Activated CD4-positive, alpha-beta T cell treated with anti-CD3 and anti-CD28 coated beads for 36 hours (primary cell): ENCODE measurements around the gene WDFY1. TPM values are rescaled to one million over a fixed set of nuclear protein-coding genes. Genes with fewer than 3 reads are reported as not detected.

Source experiments
- ATAC-seq: fragments of 200-7000 bp; cut with Tn5 transposase; one replicate; pipeline ENCODE4 v1.10.0; 2021; ENCODE audit warnings: mild to moderate bottlenecking, moderate library complexity
- CTCF ChIA-PET: fragments of 350-600 bp; sonication (Branson Sonifier 250); formaldehyde crosslinking; loops from one replicate; lab custom pipeline; 2021; ENCODE audit warnings: antibody characterized with exemption; lab: Charles Lee
- POLR2A ChIA-PET: fragments of 350-600 bp; sonication (Branson Sonifier 250); formaldehyde crosslinking; loops from one replicate; lab custom pipeline; 2021; ENCODE audit warnings: antibody characterized with exemption, inconsistent platforms; lab: Charles Lee
- DNase-seq: peaks from one replicate; pipeline ENCODE4 v3.0.0-alpha.2; 2020
- H3K27ac Mint-ChIP-seq: one replicate; pipeline ENCODE4 v1.8.0; 2021; ENCODE audit warnings: mixed read lengths
- H3K27me3 Mint-ChIP-seq: one replicate; pipeline ENCODE4 v1.8.0; 2021; ENCODE audit warnings: mixed read lengths
- H3K36me3 Mint-ChIP-seq: one replicate; pipeline ENCODE4 v1.8.0; 2021; ENCODE audit warnings: low read depth, mixed read lengths
- H3K4me1 Mint-ChIP-seq: one replicate; pipeline ENCODE4 v1.8.0; 2021; ENCODE audit warnings: mixed read lengths
- H3K4me3 Mint-ChIP-seq: one replicate; pipeline ENCODE4 v1.8.0; 2021; ENCODE audit warnings: mild to moderate bottlenecking, moderate library complexity, mixed read lengths
- H3K9me3 Mint-ChIP-seq: one replicate; pipeline ENCODE4 v1.8.0; 2021; ENCODE audit warnings: low read depth, mixed read lengths
- intact Hi-C, 2 experiments: fragments of 100-400 bp; cut with DNase I in 1 of 2; cut with micrococcal nuclease in 1 of 2; formaldehyde crosslinking; loops; one replicate each; pipeline versions ENCODE4 v1.14.2 to v1.15.1; 2022 to 2024; cut with DNase I, micrococcal nuclease
- total RNA-seq, 2 experiments: library from RNA; stranded (reverse); gene quantifications; one replicate each; pipeline ENCODE4 v1.2.3, GENCODE V29; 2021

The WDFY1 gene
- total RNA-seq, 2 experiments from 2014 or later: 33.6 to 37.5 TPM

DNA sequence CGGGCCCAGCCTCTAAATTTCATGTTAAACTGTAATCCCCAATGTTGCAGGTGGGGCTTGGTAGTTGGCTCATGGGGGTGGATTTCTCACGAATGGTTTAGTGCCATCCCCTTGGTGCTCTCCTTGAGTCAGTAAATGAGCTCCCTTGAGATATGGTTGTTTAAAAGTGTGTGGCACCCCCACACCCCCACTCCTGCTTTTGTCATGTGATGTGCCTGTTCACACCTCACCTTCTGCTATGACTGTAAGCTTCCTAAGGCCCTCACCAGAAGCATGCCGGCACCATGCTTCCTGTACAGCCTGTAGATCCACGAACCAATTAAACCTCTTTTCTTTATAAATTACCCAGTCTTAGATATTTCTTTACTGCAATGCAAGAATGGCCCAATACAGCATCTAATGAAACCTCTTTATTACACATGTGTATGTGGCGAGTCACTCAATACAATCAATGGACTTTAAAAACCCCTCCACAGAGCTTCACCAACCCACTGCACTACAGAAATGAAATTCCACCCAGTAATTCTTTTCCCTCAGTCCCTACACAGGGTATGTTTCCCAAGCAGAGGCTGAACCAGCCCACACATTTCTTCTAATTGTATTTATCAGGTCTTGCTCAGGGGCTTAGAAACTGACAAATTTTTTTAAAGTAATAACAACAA, 47.3 kb downstream of the WDFY1 start:
- POLR2A ChIA-PET: no interaction called here
- CTCF ChIA-PET: interaction anchor here (1.2 kb wide), 1 partner anchor 11 kb away, joined by 3 read pairs; no protein-coding TSS in a partner anchor

DNA sequence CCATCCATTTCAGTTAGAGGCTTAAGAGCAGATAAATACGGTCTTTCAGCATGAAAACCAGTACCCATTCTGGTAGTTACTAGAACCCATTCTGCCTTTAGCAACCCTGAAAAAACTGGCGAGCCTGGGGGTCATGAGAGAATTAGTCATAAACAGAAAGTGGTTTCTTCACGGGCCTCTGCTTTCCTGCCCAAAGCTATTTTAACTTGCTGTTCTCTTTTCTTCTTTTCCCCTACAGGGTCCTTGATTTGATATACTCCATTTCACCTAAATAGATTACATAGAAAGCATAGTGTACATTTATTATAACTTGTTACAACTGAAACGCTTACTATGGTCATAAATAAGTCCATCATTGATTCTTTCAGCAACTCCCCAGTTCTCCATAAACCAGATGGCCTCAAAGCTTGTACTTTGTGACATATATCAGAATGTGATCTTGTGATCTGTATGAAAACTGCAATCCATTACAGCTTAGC, 48.3 kb downstream of the WDFY1 start:
- CTCF ChIA-PET: interaction anchor here (0.6 to 1.2 kb wide), 3 partner anchors 12 to 981 kb away, joined by 3 read pairs; no protein-coding TSS in a partner anchor
- H3K36me3 Mint-ChIP-seq: peaks cover 52% of the 10 kb centered on the region

More for the DNA sequence above, 47.3 kb downstream of the WDFY1 start:
- peak; percentile 60 for ATAC-seq
- intact Hi-C loops: loop anchor here (2.0 to 5.0 kb wide), 3 partner anchors 39 to 59 kb away; partner anchors contain the start of gene MRPL44 (in 1 of the 2)
- H3K36me3 Mint-ChIP-seq: peaks cover 49% of the 10 kb centered on the region
- H3K9me3 Mint-ChIP-seq: no peaks in the 10 kb centered on the region
- DNase-seq: peak; percentile 24
- no peak overlapping the region for H3K27ac Mint-ChIP-seq
- H3K27me3 Mint-ChIP-seq: no peaks in the 10 kb centered on the region
- H3K4me1 Mint-ChIP-seq: peaks cover 24% of the 10 kb centered on the region
- no peak overlapping the region for H3K4me3 Mint-ChIP-seq

DNA sequence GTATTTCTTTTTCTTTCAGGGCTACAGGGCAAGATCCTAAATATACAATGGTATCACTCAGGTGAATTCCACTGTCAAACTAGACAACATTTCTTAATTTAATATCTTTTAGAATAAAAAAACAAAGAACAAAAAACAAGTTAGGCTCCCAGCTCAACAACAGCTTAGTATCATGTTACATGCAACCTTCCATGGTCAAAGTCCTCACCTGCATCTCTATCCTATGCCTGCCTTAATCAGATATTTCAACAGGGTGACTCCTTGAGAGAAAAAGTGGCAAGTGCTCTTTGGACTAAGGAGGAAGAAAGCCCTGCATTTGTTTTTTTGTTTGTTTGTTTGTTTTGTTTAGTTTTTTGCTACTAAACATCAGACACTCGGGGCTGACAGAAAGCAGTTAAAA, 50.2 kb downstream of the WDFY1 start:
- ChIA-PET CTCF (interaction anchor here (0.9 kb wide), 1 partner anchor 75 kb away, joined by 6 read pairs; no protein-coding TSS in a partner anchor), POLR2A (no interaction called here)
- peaks cover 51% of the 10 kb centered on the region for H3K36me3 Mint-ChIP-seq
- no peaks in the 10 kb centered on the region for H3K27me3 Mint-ChIP-seq
- H3K9me3 Mint-ChIP-seq: no peaks in the 10 kb centered on the region
- H3K4me1 Mint-ChIP-seq: peaks cover 24% of the 10 kb centered on the region
- H3K4me3 Mint-ChIP-seq: no peak overlapping the region
- ATAC-seq (no peak), DNase-seq (no peak)
- H3K27ac Mint-ChIP-seq: no peak overlapping the region
- intact Hi-C loops: loop anchor here (2.0 to 5.0 kb wide), 2 partner anchors 42 to 58 kb away; partner anchors contain the start of gene AP1S3 (in 1 of the 2)

More for the DNA sequence above, 48.3 kb downstream of the WDFY1 start:
- Mint-ChIP-seq H3K4me3 (no peak overlapping the region), H3K4me1 (peaks cover 24% of the 10 kb centered on the region), H3K27ac (no peak overlapping the region), H3K27me3 (no peaks in the 10 kb centered on the region), H3K9me3 (no peaks in the 10 kb centered on the region)
- intact Hi-C loops: loop anchor here (2.0 to 5.0 kb wide), 3 partner anchors 40 to 60 kb away; partner anchors contain the start of gene MRPL44 (in 1 of the 2)
- POLR2A ChIA-PET: no interaction called here
- ATAC-seq (no peak), DNase-seq (peak; percentile 21)

DNA sequence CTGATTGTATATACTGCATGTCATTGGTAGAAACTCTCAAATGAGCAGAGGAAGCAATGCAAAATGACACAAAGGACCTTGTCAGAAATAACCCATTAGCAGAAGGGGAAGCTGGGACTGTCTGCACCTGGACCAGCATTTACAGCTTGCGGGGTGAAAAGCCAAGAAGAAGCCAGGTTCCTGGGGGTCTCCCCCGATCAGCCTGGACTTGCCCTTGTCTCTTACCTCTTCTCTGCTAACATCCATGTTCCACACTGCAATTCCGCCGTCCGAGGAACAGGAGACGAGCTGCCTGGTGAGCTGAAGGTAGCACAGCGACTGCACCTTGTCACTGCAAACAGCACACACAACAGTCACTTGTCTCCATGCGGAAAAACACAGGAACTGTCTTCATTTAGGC, 51.1 kb downstream of the WDFY1 start:
- peaks cover 4% of the 10 kb centered on the region for H3K9me3 Mint-ChIP-seq
- no peak overlapping the region for H3K4me3 Mint-ChIP-seq
- ChIA-PET CTCF (interaction anchor here (0.5 to 0.9 kb wide), 2 partner anchors 19 to 169 kb away, joined by 3 read pairs; no protein-coding TSS in a partner anchor), POLR2A (no interaction called here)
- H3K36me3 Mint-ChIP-seq: peaks cover 52% of the 10 kb centered on the region
- H3K4me1 Mint-ChIP-seq: peaks cover 29% of the 10 kb centered on the region
- no peak overlapping the region for H3K27ac Mint-ChIP-seq
- ATAC-seq: no peak
- no peak for DNase-seq
- intact Hi-C loops: loop anchor here in 1 of 2 experiments (2.0 kb wide), 1 partner anchor 57 kb away; the partner anchor contains the start of gene AP1S3
- no peaks in the 10 kb centered on the region for H3K27me3 Mint-ChIP-seq

DNA sequence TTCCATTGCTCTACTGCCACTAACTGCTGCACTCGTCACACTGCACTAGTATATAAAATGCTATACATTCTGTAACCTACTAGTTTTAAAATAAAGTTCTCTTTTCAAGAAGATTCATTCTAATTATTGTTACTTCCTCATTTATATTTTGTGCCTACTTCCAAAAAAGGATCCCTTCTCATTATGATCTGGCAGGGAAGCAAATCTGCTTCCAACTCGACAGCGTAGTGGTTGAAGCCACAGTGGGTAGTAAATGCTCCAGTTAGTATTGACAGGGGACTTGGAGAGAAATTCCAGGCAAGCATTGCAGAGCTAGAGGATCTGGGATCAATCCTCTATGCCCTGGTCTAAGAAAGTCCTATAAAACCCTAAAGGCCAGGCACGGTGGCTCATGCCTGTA, 54.4 kb downstream of the WDFY1 start:
- Mint-ChIP-seq H3K27ac (no peak overlapping the region), H3K4me3 (no peak overlapping the region), H3K4me1 (peaks cover 10% of the 10 kb centered on the region), H3K9me3 (peaks cover 4% of the 10 kb centered on the region), H3K36me3 (peaks cover 49% of the 10 kb centered on the region), H3K27me3 (no peaks in the 10 kb centered on the region)
- POLR2A ChIA-PET: no interaction called here
- no peak for DNase-seq
- intact Hi-C loops: no loop called here
- CTCF ChIA-PET: no interaction called here
- no peak for ATAC-seq

GRCh38 chr2:223889229-223889628, 55.9 kb downstream of the WDFY1 start:
- H3K4me3 Mint-ChIP-seq: no peak overlapping the region
- no peak overlapping the region for H3K27ac Mint-ChIP-seq
- peaks cover 4% of the 10 kb centered on the region for H3K9me3 Mint-ChIP-seq
- H3K36me3 Mint-ChIP-seq: peaks cover 54% of the 10 kb centered on the region
- CTCF ChIA-PET: no interaction called here
- POLR2A ChIA-PET: no interaction called here
- peak; percentile 74 for ATAC-seq
- DNase-seq: peak; percentile 45
- peaks cover 13% of the 10 kb centered on the region for H3K4me1 Mint-ChIP-seq
- intact Hi-C loops: no loop called here
- no peaks in the 10 kb centered on the region for H3K27me3 Mint-ChIP-seq

GRCh38 chr2:223888251-223888650, 56.9 kb downstream of the WDFY1 start:
- ChIA-PET CTCF (no interaction called here), POLR2A (no interaction called here)
- DNase-seq (no peak), ATAC-seq (no peak)
- H3K27me3 Mint-ChIP-seq: no peaks in the 10 kb centered on the region
- no peak overlapping the region for H3K4me3 Mint-ChIP-seq
- intact Hi-C loops: no loop called here
- peaks cover 13% of the 10 kb centered on the region for H3K4me1 Mint-ChIP-seq
- H3K9me3 Mint-ChIP-seq: peaks cover 4% of the 10 kb centered on the region
- H3K27ac Mint-ChIP-seq: no peak overlapping the region
- H3K36me3 Mint-ChIP-seq: peaks cover 57% of the 10 kb centered on the region

DNA sequence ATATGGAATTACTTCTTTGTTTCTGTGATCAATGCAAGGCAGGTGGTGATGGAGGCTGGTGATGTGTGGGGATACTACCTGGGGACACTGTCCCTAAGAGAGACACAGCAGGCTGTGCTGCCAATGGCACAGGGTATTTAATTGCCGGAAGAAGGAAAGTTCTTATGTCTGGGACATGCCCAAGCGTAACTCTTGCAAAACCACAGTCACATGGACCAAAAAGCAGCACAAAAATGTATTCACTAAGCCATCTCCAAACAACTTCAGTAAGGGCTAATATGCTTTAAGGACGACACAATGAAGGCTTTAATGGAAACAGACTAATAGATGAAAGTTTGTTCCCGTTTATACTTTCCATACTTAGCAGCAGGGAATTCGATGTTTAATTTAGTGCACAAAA, 58.0 kb downstream of the WDFY1 start:
- H3K27me3 Mint-ChIP-seq: no peaks in the 10 kb centered on the region
- H3K4me3 Mint-ChIP-seq: no peak overlapping the region
- POLR2A ChIA-PET: no interaction called here
- H3K27ac Mint-ChIP-seq: no peak overlapping the region
- no peak for DNase-seq
- peaks cover 4% of the 10 kb centered on the region for H3K9me3 Mint-ChIP-seq
- intact Hi-C loops: no loop called here
- peaks cover 13% of the 10 kb centered on the region for H3K4me1 Mint-ChIP-seq
- CTCF ChIA-PET: no interaction called here
- peaks cover 52% of the 10 kb centered on the region for H3K36me3 Mint-ChIP-seq
- no peak for ATAC-seq

GRCh38 chr2:223886726-223887125, 58.4 kb downstream of the WDFY1 start:
- CTCF ChIA-PET: no interaction called here
- Mint-ChIP-seq H3K36me3 (peaks cover 54% of the 10 kb centered on the region), H3K9me3 (peaks cover 4% of the 10 kb centered on the region), H3K4me3 (no peak overlapping the region), H3K4me1 (peaks cover 13% of the 10 kb centered on the region), H3K27me3 (no peaks in the 10 kb centered on the region), H3K27ac (no peak overlapping the region)
- DNase-seq (no peak), ATAC-seq (no peak)
- POLR2A ChIA-PET: no interaction called here
- intact Hi-C loops: no loop called here

- ATAC-seq (peak; percentile 70), DNase-seq (peak; percentile 25)
- POLR2A ChIA-PET: no interaction called here
- Mint-ChIP-seq H3K27me3 (no peaks in the 10 kb centered on the region), H3K4me3 (no peak overlapping the region), H3K9me3 (peaks cover 2% of the 10 kb centered on the region), H3K4me1 (peaks cover 10% of the 10 kb centered on the region), H3K27ac (no peak overlapping the region), H3K36me3 (peaks cover 53% of the 10 kb centered on the region)
- CTCF ChIA-PET: no interaction called here
- intact Hi-C loops: no loop called here
Observed at GRCh38 chr2:223884399-223884798, 60.7 kb downstream of the WDFY1 start.

- Mint-ChIP-seq H3K4me1 (peaks cover 8% of the 10 kb centered on the region), H3K27me3 (no peaks in the 10 kb centered on the region), H3K36me3 (peaks cover 53% of the 10 kb centered on the region), H3K4me3 (no peak overlapping the region), H3K9me3 (no peaks in the 10 kb centered on the region), H3K27ac (no peak overlapping the region)
- ChIA-PET CTCF (no interaction called here), POLR2A (no interaction called here)
- no peak for ATAC-seq
- no peak for DNase-seq
- intact Hi-C loops: no loop called here
Observed at GRCh38 chr2:223882715-223883114, 62.4 kb downstream of the WDFY1 start.

- Mint-ChIP-seq H3K4me1 (peaks cover 8% of the 10 kb centered on the region), H3K4me3 (no peak overlapping the region), H3K36me3 (peaks cover 52% of the 10 kb centered on the region), H3K27ac (no peak overlapping the region), H3K27me3 (no peaks in the 10 kb centered on the region), H3K9me3 (no peaks in the 10 kb centered on the region)
- ChIA-PET CTCF (no interaction called here), POLR2A (no interaction called here)
- no peak for ATAC-seq
- no peak for DNase-seq
- intact Hi-C loops: no loop called here
Observed at GRCh38 chr2:223880796-223881195, 64.3 kb downstream of the WDFY1 start.
